ENCODE measurements around the gene PPRC1.

The PPRC1 gene

DNA sequence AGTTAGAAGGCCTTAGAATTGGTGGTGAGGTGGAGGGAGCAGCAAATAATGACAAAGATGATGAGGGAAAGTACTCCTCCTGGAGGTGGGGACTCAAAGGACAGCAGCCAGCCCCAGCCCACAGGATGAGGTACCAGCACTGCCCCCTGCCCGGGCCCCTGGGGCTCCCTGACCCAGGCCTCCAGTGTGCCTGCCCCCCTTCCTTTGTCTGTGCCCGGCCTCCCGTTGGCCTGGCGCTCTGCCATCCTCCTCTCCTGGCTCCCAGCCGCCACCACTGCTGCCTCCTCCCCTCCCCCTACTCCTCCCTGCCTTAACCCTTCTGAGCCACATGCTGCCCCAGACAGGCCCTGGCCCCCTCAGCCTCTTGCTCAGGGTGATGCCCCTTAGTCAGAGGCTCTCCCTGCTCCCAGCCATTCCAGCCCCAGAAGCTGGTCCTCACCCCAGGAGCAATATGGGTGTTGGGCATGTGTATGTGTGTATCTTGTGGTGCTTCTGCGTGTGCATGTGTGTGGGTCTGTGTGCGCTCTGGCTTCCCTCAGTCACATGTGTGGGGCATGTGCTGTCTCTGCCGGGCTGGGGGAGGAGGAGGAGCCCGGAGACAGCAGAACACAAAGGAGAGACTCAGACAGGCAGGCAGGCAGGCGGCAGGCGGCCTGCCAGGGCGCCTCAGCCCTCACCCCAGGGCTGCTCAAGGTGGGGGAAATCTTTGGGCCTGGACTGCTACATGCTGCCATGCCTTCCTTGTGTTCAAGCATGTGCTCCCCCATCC, 15.3 kb upstream of the PPRC1 start:
- peak; percentile 45 for DNase-seq

DNA sequence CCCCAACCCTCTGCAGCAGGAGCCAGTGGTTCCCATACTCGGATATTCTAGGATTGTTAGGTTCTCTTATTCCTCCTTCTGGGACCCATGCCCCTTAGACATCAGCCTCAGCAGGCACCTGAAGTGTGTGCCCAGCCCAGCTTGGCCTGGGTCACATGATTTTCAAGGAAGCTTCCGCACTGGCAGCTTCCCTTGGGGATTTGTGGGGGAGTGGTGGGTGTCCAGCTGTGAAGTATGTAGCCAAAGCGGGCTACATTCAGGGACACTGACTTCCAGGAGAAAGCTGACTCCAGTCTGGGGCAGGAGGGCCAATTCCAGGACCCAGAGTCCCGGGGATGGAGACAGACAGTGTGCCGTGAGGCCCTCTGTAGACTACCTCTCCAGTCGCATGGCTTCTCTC, 14.0 kb upstream of the PPRC1 start:
- no peak for DNase-seq

DNA sequence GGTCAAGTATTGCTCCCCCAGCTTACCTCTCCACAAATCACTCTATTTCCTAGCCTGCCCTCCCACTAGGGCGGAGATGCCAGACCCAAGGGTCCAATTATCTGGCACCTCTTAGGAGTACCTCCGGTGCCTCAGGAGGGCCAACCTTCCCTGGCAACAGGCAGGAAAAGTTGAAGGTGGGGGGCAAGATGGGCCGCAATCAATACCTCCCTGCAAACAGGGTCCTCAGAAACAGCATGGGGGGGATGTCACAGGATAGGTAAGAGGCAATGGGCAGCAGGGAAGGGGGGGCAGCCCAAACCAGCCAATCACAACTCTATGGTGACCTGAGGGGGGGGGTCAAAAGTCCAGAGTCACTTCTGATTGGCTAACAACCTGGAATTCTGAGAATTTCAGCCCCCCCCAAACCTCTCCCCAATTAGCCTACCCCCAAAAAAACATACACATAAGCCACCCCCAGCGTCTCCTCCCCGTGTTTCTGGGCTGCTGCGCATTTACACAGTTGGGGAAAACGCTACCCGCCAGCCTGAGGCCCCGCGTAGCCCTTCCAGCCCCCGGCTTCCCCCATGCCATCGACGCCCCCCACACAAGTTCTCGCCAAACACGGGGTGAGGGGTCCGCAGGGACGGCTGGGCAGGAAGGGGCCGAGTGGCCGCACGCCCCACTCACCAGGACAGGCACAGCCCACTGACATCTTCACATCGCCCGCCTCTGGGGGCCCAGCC, 13.3 kb upstream of the PPRC1 start:
- DNase-seq = no peak

DNA sequence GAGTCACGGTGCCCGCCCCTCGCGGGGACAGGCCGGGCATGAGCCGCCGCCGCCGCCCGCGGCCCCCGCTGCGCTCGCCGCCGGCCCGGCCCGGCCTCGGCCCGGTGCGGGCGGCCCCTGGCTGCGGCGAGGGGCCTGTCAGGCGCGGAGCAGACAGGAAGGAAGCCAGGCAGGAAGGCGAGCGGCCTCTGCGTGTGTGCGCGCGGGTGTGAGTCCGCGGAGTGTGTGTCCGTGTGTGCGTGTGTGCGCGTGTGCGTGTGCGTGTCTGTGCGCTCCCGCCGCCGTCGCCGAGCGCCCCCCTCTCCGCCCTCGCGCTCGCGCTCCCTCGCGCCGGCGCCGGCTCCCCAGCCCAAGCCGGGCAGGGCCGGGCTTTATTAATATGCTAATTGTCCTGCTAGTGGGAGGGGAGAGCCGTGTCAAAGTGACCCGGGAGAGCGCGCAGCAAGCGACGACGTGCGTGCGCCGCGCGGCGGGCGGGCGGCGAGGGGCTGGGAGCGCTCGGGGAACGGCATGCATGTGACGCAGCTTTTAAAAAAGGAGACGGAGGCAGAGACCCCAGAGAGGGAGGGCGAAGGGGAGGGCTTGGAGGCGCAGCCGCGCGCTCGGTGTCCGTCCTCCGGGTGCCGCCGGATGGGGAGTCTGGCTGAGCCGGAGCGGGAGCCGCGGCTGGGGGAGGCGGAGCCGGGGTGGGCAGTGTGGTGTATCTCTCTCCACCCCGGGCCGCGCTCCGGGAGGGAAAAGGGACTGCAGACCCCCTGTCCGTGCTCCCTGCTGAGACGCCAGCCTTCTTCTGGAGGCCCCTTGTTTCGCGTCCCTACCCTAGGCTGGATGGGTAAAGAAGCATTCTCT, 12.5 kb upstream of the PPRC1 start, which contains the start of gene LDB1:
Gene LDB1, minus strand, starts transcription at position 227 of the 849 bp plus-strand sequence. CDS start 258 bp downstream, outside the sequence.
- DNase-seq = no peak

DNA sequence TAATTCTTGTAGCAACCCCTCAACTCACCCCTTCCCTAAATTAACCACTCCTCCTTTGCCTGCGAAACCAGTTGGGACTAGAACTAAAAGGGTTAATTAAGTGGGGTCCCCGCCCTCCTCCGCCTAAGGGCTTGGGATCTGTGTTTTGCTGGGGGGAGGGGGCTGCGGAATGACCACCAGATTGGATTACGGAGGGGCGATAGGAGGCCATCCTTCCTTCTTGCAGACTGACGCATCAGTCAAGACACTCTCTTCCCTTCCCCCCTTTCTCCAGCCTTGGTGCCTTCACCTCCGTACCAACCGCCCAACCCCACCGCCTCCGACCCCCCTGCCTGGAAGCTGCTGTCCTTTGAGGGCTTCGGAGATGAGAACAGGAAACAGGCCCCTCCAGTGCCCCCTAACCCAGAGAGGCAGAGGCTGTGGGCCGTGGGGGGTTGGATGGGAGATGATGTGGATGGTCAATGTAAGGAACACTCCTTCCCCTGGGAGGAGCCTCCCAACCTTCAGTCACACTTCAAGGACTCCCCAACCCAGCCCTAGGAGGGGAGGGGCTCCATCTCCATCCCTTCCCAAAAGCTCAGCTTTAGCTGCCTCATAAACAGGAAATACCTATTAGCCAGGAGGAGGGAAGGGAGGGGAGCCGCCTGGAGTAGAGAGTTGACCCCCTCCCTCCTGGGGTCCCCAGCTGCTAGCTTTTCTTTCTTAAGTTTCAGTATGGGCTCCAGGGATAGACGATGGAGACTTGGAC, 11.7 kb upstream of the PPRC1 start:
- no peak for DNase-seq

DNA sequence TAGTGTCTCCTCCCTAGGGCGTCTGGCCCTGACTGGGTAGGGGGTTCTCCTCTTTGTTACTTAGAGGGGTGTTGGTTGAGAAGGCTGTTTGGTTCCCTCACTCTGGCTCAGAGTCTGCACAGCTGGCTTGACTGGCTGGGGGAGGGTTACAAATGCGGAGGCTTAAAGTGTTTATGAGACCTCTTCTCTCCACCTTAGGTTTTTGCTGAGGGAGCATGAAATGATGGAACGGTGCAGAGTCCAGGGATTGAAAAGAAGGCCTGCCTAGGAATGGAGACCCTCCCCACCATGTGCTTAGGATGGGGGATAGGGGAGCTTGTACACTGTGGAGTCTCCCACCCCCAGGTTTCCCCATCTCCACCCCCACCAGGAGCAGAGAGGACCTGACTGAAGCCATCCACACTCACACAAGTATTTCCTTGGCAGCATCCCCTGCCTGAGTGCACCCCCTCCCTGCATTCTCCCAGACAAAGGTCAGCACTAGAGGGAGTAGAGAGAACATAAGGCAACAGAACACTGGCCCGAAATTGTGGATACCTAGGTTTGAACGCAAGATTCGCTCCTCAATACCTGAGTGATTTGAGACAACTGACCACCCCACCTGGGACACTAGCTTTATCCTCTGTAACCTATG, 11.0 kb upstream of the PPRC1 start:
- DNase-seq = no peak

DNA sequence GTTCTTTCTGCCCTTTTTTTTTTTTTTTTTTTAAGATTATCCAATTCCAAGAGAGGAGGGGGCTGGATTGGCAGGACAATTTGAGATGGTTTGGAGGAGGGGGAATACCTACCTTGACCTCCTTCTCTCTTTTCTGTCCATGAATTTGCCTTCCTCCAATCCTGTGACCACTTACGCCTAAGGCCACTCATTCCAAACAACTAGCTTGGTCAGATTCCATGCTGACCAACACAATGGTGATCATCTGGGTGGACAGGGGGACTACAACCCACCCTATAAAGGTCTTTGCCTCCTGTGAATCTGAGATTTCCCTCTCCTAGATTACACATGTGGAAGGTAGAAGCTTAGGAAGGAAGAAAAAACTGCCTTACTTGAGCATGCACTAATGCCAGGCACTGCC, 10.4 kb upstream of the PPRC1 start:
- DNase-seq = no peak

DNA sequence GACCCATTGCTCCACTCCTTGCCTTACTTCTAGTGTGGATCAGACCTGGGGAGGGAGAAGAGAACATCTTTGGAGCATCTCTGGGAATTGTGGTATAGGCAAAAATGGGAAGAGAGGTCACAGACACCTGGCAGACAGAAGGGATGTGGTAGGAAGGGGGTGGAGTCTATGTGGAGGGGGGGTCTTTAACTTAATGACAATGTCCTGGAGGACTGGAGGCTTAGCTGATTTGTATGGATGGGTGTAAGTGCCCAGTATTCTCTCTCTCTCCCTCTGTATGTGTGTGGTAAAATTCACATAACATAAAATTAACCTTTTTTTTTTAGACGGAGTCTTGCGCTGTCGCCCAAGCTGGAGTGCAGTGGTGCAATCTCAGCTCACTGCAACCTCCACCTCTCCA, 9.6 kb upstream of the PPRC1 start:
- no peak for DNase-seq

DNA sequence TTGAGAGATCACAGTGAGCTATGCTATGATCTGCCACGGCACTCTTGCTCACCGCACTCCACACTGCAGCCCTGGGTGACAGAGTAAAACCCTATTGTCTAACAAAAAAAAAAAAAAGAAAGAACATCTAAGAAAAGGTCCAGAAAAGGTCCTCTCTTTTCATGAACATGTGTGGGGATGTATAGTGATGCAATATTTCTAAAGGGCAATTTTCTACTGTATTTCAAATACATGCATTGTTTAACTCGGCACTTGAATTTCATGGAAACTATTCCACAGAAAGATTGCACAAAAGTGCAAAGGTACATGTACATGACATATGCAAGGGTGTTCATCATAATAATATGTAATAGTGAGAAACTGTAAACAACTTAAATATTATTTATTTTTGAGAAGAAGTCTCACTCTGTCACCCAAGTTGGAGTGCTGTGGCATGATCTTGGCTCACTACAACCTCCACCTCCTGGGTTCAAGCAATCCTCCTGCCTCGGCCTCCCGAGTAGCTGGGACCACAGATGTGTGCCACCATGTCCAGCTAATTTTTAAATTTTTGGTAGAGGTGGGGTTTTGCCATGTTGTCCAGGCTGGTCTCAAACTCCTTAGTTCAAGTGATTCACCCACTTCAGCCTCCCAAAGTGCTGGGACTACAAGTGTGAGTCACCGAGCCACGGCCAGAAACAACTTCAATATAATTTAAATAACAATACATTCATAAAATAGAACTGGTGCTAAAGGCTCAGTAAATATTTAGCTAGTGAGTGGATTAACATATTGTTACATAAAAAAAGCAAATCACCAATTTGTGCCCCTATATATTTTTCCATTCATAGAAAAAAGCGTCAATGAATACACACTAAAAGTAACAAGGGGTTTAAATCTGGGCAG, 1.3 kb upstream of the PPRC1 start:
- no peak for DNase-seq

DNA sequence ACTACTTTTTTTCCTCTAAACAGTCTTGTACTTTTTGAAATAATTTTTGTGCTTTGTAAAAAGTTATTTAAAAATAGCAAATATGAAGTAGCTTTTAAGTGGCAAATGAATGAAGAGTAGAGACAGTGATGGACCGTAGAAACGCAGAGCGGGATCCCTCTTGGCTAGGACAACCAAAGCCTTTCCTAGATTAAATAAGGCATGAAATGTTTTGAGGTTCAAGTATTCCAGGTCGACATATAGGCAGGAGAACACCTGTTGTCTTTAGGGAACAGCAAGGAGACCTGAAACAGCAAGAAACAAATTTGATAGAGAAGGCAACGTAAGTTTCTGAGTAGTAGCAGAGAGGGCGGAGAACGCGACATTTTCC, 662 bp upstream of the PPRC1 start:
- DNase-seq = no peak

DNA sequence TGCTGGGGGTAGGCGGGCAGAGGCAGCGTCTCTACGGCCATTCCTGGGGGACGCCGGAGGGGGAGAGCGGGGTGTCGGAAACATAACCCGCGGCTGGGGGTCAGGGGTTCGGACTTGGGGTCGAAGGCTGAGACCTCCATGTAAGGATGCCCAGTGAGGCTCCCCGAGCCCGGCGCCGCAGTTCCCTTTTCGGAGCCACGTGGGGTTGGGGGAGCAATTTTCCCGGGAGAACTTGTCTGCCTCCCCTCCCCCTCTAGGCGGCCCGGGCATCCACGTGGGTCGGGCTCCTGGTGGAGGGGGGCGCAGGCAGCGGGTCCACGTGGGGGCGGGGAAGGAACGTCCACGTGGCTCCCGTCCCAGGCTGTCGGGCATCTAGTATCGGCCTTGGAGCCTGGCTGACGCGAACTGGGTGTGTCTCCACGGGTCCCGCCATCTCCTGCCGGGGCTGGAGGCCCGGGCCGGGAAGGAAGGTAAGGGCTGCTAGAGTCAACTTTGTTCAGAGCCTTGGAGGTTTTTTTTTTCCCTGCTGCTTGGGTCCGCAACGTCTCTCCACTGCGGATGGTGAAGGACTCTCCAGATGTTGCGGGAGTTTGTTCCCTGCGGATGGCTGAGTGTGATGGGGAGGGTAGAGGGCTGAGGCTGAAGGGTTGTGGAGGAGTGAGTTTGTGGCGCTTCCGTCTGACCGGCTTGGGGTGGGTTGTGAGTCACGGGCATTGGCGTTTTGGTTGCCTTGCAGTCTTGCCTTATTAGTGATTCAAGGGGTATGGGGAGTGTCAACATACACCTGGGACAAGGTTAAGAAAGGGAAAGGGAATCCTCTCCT, 744 bp downstream of the PPRC1 start:
- DNase-seq = no peak

DNA sequence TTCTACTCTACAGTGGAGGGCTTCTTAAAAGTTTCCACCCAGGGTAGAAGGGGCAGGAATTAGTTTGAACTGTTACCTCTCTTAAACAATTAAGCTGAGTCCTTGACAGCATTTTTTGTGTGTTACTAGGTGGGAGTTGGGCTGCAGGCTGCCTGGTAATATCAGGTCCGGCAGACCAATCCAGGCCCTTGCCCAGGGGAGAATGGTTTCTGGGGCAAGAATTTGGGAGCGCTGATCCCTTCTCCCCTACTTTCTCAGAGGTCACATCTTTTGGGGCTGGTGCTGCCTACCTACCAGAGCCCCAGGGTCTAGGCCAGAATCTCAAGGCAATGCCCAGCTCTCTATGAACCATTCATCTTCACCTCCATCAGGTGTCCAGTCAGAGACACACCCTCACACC, 1.6 kb downstream of the PPRC1 start:
- no peak for DNase-seq

DNA sequence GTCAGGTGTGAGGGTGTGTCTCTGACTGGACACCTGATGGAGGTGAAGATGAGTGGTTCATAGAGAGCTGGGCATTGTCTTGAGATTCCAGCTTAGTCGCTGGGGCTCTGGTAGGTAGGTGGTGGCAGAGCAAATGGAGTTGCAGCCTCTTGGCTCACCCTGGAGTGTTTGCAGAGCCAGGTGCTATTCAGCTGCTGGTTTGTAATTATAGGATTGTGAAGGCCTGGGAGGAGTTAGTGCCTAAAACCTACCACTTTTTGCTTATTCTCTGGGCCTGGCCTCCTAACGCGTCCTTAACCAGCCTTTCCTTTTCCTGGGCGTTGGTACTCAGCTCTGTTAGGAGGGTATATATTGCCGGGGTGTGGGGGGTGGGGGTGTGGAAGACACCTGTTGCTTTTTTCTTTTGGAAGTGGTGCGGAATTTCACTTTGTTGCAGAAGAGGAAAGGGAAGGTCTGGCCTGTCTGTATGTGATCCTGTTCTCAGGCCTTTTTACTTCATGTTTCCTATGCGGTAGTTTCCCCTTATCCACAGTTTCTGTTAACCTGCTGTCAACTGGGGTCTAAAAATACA, 3.2 kb downstream of the PPRC1 start:
- no peak for DNase-seq

DNA sequence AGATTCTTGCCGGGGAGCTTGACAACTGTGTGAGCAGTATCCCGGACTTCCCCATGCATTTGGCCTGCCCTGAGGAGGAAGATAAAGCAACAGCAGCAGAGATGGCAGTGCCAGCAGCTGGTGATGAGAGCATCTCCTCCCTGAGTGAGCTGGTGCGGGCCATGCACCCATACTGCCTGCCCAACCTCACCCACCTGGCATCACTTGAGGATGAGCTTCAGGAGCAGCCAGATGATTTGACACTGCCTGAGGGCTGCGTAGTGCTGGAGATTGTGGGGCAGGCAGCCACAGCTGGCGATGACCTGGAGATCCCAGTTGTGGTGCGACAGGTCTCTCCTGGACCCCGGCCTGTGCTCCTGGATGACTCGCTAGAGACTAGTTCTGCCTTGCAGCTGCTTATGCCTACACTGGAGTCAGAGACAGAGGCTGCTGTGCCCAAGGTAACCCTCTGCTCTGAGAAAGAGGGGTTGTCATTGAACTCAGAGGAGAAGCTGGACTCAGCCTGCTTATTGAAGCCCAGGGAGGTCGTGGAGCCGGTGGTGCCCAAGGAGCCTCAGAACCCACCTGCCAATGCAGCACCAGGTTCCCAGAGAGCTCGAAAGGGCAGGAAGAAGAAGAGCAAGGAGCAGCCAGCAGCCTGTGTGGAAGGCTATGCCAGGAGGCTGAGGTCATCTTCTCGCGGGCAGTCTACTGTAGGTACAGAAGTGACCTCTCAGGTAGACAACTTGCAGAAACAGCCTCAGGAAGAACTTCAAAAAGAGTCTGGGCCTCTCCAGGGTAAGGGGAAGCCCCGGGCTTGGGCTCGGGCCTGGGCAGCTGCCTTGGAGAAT, 6.7 kb downstream of the PPRC1 start:
- DNase-seq = no peak

DNA sequence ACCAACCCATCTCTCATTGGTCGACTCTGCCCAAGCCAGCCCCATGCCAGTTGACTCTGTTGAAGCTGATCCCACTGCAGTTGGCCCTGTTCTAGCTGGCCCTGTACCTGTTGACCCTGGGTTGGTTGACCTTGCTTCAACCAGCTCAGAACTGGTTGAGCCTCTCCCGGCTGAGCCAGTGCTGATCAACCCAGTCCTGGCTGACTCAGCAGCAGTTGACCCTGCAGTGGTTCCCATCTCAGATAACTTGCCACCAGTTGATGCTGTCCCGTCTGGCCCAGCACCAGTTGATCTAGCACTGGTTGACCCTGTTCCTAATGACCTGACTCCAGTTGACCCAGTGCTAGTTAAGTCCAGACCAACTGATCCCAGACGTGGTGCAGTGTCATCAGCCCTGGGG, 7.4 kb downstream of the PPRC1 start:
- no peak for DNase-seq

DNA sequence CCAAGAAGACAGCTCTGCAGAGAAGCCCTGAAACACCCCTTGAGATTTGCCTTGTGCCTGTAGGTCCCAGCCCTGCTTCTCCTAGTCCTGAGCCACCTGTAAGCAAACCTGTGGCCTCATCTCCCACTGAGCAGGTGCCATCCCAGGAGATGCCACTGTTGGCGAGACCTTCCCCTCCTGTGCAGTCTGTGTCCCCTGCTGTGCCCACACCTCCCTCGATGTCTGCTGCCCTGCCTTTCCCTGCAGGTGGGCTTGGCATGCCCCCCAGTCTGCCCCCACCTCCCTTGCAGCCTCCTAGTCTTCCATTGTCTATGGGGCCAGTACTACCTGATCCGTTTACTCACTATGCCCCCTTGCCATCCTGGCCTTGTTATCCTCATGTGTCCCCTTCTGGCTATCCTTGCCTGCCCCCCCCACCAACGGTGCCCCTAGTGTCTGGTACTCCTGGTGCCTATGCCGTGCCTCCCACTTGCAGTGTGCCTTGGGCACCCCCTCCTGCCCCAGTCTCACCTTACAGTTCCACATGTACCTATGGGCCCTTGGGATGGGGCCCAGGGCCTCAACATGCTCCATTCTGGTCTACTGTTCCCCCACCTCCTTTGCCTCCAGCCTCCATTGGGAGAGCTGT, 8.2 kb downstream of the PPRC1 start:
- no peak for DNase-seq

DNA sequence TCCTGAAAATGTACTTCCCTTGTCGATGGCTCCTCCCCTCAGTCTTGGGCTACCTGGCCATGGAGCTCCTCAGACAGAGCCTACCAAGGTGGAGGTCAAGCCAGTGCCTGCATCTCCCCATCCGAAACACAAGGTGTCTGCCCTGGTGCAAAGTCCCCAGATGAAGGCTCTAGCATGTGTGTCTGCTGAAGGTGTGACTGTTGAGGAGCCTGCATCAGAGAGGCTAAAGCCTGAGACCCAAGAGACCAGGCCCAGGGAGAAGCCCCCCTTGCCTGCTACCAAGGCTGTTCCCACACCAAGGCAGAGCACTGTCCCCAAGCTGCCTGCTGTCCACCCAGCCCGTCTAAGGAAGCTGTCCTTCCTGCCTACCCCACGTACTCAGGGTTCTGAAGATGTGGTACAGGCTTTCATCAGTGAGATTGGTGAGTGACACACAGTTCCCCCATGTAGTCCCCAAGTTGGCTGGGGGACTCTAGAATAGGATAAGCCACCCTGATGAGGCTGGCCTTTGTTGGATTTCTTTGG, 8.8 kb downstream of the PPRC1 start:
- no peak for DNase-seq

DNA sequence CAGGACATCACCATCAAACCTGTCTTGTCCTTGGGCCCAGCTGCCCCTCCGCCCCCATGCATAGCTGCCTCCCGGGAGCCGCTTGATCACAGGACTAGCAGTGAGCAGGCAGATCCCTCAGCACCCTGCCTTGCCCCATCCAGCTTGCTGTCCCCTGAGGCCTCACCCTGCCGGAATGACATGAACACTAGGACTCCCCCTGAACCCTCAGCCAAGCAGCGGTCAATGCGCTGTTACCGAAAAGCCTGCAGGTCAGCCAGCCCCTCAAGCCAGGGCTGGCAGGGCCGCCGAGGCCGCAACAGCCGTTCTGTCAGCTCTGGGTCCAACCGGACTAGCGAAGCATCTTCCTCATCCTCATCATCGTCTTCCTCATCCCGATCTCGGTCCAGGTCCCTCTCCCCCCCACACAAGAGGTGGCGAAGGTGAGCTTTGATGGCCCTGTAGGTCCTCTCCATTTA, 14.2 kb downstream of the PPRC1 start:
- DNase-seq = no peak
